ENCODE measurements around the gene PRKAR2A.

The PRKAR2A gene

DNA sequence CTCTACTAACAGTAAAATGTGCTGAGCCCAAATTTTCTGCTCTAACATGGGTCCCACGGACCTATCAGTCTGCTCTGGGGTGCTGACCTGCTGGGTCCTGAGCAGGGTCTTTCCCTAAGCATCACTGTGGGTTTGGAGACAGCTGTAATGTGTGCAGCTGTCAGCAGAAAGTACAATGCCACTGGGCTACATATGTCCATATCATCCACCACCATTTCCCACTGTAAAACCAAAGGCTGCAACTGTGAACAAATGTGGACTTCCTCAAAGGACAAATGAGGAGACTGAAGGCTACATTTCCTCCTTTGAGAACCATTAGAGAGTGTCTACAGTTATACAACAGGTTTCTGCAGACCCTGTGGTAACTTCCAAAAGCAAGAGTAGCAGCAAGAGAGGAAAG lies 96.8 kb downstream of the PRKAR2A start:
- DNase-seq (ENCODE audit: low read depth in 1 of 2, low spot score in 1 of 2) = no peak
- no peaks in the 10 kb centered on the region for H3K27me3 ChIP-seq (ENCODE audit: insufficient read depth, poor library complexity, severe bottlenecking)
- TF ChIP-seq SPI1 (IDR thresholded peaks at IDR 0.05; ENCODE audit: borderline replicate concordance, low read depth) = peak; percentile 57; the same call in 1 of the 2 replicates
- TF ChIP-seq POLR2AphosphoS5 (IDR thresholded peaks at IDR 0.05; ENCODE audit: low read depth) = no peak
- H3K4me3 ChIP-seq (replicated peaks; ENCODE audit: insufficient read depth, low read length) = no peak overlapping the region
- H3K27ac ChIP-seq (replicated peaks) = no peak overlapping the region

DNA sequence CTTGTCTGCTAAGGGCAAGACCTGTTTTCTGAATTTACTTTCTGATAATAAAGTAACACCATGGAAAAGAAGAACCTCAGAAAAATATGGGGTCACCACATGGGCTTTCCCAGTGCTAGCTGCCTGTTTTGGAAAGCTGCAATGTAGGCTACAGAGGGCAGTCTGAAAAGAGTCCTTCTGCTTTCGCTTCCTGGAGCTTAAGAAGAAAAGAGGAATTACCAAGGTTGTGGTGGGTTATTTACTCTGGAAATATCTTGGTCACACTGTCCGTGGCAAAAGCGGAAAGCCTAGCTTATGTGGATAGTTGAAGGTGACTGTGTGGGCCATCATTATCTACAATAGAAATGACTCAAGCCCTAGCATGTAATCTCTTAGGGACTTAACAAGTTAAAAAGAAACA lies 98.9 kb downstream of the PRKAR2A start:
- TF ChIP-seq, protein P1, sequence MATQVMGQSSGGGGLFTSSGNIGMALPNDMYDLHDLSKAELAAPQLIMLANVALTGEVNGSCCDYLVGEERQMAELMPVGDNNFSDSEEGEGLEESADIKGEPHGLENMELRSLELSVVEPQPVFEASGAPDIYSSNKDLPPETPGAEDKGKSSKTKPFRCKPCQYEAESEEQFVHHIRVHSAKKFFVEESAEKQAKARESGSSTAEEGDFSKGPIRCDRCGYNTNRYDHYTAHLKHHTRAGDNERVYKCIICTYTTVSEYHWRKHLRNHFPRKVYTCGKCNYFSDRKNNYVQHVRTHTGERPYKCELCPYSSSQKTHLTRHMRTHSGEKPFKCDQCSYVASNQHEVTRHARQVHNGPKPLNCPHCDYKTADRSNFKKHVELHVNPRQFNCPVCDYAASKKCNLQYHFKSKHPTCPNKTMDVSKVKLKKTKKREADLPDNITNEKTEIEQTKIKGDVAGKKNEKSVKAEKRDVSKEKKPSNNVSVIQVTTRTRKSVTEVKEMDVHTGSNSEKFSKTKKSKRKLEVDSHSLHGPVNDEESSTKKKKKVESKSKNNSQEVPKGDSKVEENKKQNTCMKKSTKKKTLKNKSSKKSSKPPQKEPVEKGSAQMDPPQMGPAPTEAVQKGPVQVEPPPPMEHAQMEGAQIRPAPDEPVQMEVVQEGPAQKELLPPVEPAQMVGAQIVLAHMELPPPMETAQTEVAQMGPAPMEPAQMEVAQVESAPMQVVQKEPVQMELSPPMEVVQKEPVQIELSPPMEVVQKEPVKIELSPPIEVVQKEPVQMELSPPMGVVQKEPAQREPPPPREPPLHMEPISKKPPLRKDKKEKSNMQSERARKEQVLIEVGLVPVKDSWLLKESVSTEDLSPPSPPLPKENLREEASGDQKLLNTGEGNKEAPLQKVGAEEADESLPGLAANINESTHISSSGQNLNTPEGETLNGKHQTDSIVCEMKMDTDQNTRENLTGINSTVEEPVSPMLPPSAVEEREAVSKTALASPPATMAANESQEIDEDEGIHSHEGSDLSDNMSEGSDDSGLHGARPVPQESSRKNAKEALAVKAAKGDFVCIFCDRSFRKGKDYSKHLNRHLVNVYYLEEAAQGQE (IDR thresholded peaks at IDR 0.05; ENCODE audit: insufficient replicate concordance, low read depth) = no peak
- TF ChIP-seq GABPA (IDR thresholded peaks at IDR 0.05; ENCODE audit: low read depth) (no peak), SPI1 (IDR thresholded peaks at IDR 0.05; ENCODE audit: borderline replicate concordance, low read depth) (no peak)
- DNase-seq (ENCODE audit: low read depth in 1 of 2, low spot score in 1 of 2) = no peak
- Histone ChIP-seq H3K27ac (replicated peaks) (no peak overlapping the region), H3K27me3 (ENCODE audit: insufficient read depth, poor library complexity, severe bottlenecking) (no peaks in the 10 kb centered on the region), H3K4me3 (replicated peaks; ENCODE audit: insufficient read depth, low read length) (no peak overlapping the region)

DNA sequence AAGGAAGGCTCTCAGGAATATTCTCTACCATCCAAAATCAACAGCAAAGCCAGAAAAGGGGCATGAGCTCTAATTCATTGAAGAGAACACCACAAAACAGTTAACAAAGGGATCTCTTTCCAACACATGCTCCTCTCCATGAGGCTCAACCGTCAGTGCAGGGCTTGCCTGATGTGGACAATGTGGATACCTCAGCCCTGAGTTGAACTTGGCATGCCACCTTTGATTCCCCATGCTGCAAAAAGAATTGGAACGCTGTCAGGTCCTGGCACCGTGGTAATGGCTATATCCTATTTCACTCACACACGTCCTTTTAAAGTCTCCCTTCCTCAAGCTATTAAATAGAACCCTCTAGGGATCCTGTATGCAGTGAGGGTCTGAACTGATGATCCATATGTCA lies 100.0 kb downstream of the PRKAR2A start:
- DNase-seq (ENCODE audit: low read depth in 1 of 2, low spot score in 1 of 2) = no peak
- no peak for TF ChIP-seq POLR2AphosphoS5 (IDR thresholded peaks at IDR 0.05; ENCODE audit: low read depth)
- TF ChIP-seq, protein P2, sequence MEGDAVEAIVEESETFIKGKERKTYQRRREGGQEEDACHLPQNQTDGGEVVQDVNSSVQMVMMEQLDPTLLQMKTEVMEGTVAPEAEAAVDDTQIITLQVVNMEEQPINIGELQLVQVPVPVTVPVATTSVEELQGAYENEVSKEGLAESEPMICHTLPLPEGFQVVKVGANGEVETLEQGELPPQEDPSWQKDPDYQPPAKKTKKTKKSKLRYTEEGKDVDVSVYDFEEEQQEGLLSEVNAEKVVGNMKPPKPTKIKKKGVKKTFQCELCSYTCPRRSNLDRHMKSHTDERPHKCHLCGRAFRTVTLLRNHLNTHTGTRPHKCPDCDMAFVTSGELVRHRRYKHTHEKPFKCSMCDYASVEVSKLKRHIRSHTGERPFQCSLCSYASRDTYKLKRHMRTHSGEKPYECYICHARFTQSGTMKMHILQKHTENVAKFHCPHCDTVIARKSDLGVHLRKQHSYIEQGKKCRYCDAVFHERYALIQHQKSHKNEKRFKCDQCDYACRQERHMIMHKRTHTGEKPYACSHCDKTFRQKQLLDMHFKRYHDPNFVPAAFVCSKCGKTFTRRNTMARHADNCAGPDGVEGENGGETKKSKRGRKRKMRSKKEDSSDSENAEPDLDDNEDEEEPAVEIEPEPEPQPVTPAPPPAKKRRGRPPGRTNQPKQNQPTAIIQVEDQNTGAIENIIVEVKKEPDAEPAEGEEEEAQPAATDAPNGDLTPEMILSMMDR (IDR thresholded peaks at IDR 0.05; ENCODE audit: insufficient read depth, low read length) = no peak
- TF ChIP-seq, protein P1 (IDR thresholded peaks at IDR 0.05; ENCODE audit: insufficient replicate concordance, low read depth) = no peak
- TF ChIP-seq SPI1 (IDR thresholded peaks at IDR 0.05; ENCODE audit: borderline replicate concordance, low read depth) = no peak
- no peak for TF ChIP-seq GABPA (IDR thresholded peaks at IDR 0.05; ENCODE audit: low read depth)
- Histone ChIP-seq H3K27me3 (ENCODE audit: insufficient read depth, poor library complexity, severe bottlenecking) (no peaks in the 10 kb centered on the region), H3K27ac (replicated peaks) (no peak overlapping the region), H3K4me3 (replicated peaks; ENCODE audit: insufficient read depth, low read length) (no peak overlapping the region)

DNA sequence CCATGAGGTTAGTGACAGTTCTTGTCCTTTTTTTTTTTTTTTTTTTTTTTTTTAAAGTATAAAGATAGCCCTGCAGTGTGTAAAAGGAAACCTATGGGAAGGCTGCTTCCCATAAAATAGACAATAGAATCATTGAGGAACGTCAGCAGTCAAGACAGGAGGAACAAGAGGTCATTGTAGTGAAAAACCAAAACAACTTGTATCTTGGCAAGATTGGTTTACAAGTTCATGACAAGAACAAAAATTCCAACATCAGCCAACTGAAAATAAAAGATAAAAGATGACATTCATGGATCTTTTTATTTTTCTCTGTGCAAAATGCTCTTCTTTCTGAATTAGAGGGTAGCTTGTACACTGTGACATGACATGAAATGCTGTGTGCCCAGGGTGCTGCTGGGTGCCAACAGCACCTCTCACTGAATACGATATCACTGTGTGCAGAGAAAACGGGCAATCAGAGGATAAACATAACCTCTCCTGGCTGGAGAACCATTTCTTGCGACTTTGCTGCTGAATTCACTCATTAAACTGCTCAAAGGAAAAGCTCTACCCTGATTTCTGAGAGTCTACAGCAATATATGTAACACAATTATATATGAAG lies 100.6 kb downstream of the PRKAR2A start:
- no peak for TF ChIP-seq POLR2AphosphoS5 (IDR thresholded peaks at IDR 0.05; ENCODE audit: low read depth)
- no peak for TF ChIP-seq GABPA (IDR thresholded peaks at IDR 0.05; ENCODE audit: low read depth)
- TF ChIP-seq SPI1 (IDR thresholded peaks at IDR 0.05; ENCODE audit: borderline replicate concordance, low read depth) = no peak
- TF ChIP-seq, protein P1 (IDR thresholded peaks at IDR 0.05; ENCODE audit: insufficient replicate concordance, low read depth) = no peak
- TF ChIP-seq, protein P2 (IDR thresholded peaks at IDR 0.05; ENCODE audit: insufficient read depth, low read length) = no peak
- no peak overlapping the region for H3K4me3 ChIP-seq (replicated peaks; ENCODE audit: insufficient read depth, low read length)
- no peak overlapping the region for H3K27ac ChIP-seq (replicated peaks)
- H3K27me3 ChIP-seq (ENCODE audit: insufficient read depth, poor library complexity, severe bottlenecking) = no peaks in the 10 kb centered on the region
- no peak for DNase-seq (ENCODE audit: low read depth in 1 of 2, low spot score in 1 of 2)
